SK-N-SH (cell line): ENCODE data around the gene KDM2A. TPM values are rescaled to one million over a fixed set of nuclear protein-coding genes. Genes with fewer than 3 reads are reported as not detected.

Experiments
- CTCF ChIA-PET: fragments of 300-600, 350-600 bp; formaldehyde crosslinking; extraction: SDS; loops from one replicate; lab custom pipeline; 2021; lab: Yijun Ruan, JAX
- POLR2A ChIA-PET: fragments of 350-600 bp; sonication (Branson Sonifier 250); formaldehyde crosslinking; extraction: SDS; loops from one replicate; lab custom pipeline; 2020; ENCODE audit warnings: antibody characterized with exemption, inconsistent platforms; lab: Yijun Ruan, JAX
- DNase-seq: peaks from one replicate; pipeline ENCODE4 v3.0.0; 2012
- H2AFZ ChIP-seq: fragments of 200-600 bp; sonication (generic); 2 replicates; pipeline ENCODE4 v1.8.1; 2016; ENCODE audit warnings: antibody characterized with exemption, mild to moderate bottlenecking, low read depth
- H3F3A ChIP-seq: fragments of 200-600 bp; sonication (generic); replicated peaks from 2 replicates; pipeline ENCODE3; 2016; ENCODE audit warnings: antibody characterized with exemption, mild to moderate bottlenecking; ENCODE audit not compliant: insufficient read depth
- H3K27ac ChIP-seq, 2 experiments: fragments of 200-500 bp in 1 of 2; fragments of 200-600 bp in 1 of 2; sonication (Bioruptor generic) in 1 of 2; sonication (generic), shearing (Covaris generic) in 1 of 2; 2 replicates each; pipeline versions ENCODE4 v1.5.1 to v1.6.1; 2014 to 2016; ENCODE audit warnings: low read depth in 2 of 2, inconsistent platforms in 1 of 2, low read length in 1 of 2, mild to moderate bottlenecking in 1 of 2, mixed read lengths in 1 of 2
- H3K27me3 ChIP-seq: fragments of 200-600 bp; sonication (generic), shearing (Covaris generic); 2 replicates; pipeline ENCODE4 v1.6.1; 2016; ENCODE audit warnings: mixed run types; ENCODE audit not compliant: insufficient read depth
- H3K36me3 ChIP-seq, 2 experiments: fragments of 200-500 bp in 1 of 2; fragments of 200-600 bp in 1 of 2; sonication (Bioruptor generic) in 1 of 2; sonication (generic) in 1 of 2; replicated peaks in 1 of 2; 2 replicates each; pipeline versions ENCODE3 to v1.5.1; 2014 to 2016; ENCODE audit warnings: low read length in 1 of 2, mild to moderate bottlenecking in 1 of 2; ENCODE audit not compliant: insufficient read depth in 2 of 2, control insufficient read depth in 1 of 2
- H3K4me1 ChIP-seq, 2 experiments: fragments of 200-500 bp in 1 of 2; fragments of 200-600 bp in 1 of 2; sonication (Bioruptor generic) in 1 of 2; sonication (generic), shearing (Covaris generic) in 1 of 2; 2 replicates each; pipeline versions ENCODE4 v1.5.1 to v1.6.1; 2014 to 2016; ENCODE audit warnings: low read depth in 1 of 2, low read length in 1 of 2, mixed run types in 1 of 2; ENCODE audit not compliant: insufficient read depth in 2 of 2, control insufficient read depth in 1 of 2
- H3K4me2 ChIP-seq: fragments of 200-600 bp; sonication (generic), shearing (Covaris generic); 2 replicates; pipeline ENCODE4 v1.6.1; 2017; ENCODE audit warnings: mixed run types
- H3K4me3 ChIP-seq, 2 experiments: fragments of 200-500 bp in 1 of 2; fragments of 200-600 bp in 1 of 2; sonication (Bioruptor generic) in 1 of 2; sonication (generic), shearing (Covaris generic) in 1 of 2; 2 replicates each; pipeline versions ENCODE4 v1.5.1 to v1.8.1; 2014 to 2016; ENCODE audit warnings: low read depth in 2 of 2, inconsistent platforms in 1 of 2, low read length in 1 of 2, mild to moderate bottlenecking in 1 of 2, mixed read lengths in 1 of 2, moderate library complexity in 1 of 2
- H3K79me2 ChIP-seq: fragments of 200-600 bp; sonication (generic); 2 replicates; pipeline ENCODE4 v1.8.1; 2017; ENCODE audit warnings: mild to moderate bottlenecking; ENCODE audit not compliant: insufficient read depth
- H3K9ac ChIP-seq: fragments of 200-600 bp; sonication (generic); 2 replicates; pipeline ENCODE4 v1.6.1; 2017; ENCODE audit warnings: mixed run types
- H3K9me2 ChIP-seq: fragments of 200-600 bp; sonication (generic); 2 replicates; pipeline ENCODE4 v1.6.1; 2017; ENCODE audit warnings: mixed run types
- H3K9me3 ChIP-seq: fragments of 200-600 bp; sonication (generic); 2 replicates; pipeline ENCODE4 v1.6.1; 2017; ENCODE audit warnings: mixed run types, mild to moderate bottlenecking, moderate library complexity
- H4K20me1 ChIP-seq: fragments of 200-600 bp; sonication (generic); 2 replicates; pipeline ENCODE4 v1.6.1; 2017; ENCODE audit warnings: mild to moderate bottlenecking, mixed run types; ENCODE audit not compliant: insufficient read depth
- CHD2 ChIP-seq: fragments of 150-350 bp; IDR thresholded peaks from 2 replicates; pipeline ENCODE4 v1.6.1; 2018; ENCODE audit warnings: low read length; ENCODE audit not compliant: partially characterized antibody
- GABPA ChIP-seq: IDR thresholded peaks from 2 replicates; pipeline ENCODE4 v1.4.0; 2012; ENCODE audit warnings: low read depth, mild to moderate bottlenecking
- MAX ChIP-seq: IDR thresholded peaks from 2 replicates; pipeline ENCODE4 v1.4.0; 2012; ENCODE audit warnings: low read depth
- MXI1 ChIP-seq: IDR thresholded peaks from 2 replicates; pipeline ENCODE4 v1.6.1; 2012; ENCODE audit warnings: mild to moderate bottlenecking, low read depth, low read length, improper control_type of control experiment
- POLR2AphosphoS5 ChIP-seq: IDR thresholded peaks from 2 replicates; pipeline ENCODE4 v1.6.1; 2012; ENCODE audit warnings: low read depth, low read length
- REST ChIP-seq: IDR thresholded peaks from 2 replicates; pipeline ENCODE4 v1.6.1; 2012; ENCODE audit warnings: mild to moderate bottlenecking, low read depth, low read length, moderate library complexity
- WGBS: methylation state at CpG from one replicate; pipeline ENCODE4 v1.1.6; 2017; ENCODE audit warnings: low lambda C conversion rate; 5-methylcytosine and 5-hydroxymethylcytosine counted together
- polyA plus RNA-seq, 3 experiments: library from polyadenylated mRNA; depleted of rRNA; stranded (reverse); fragments of >200 nt; gene quantifications; 2 replicates each; pipeline ENCODE4 v1.2.3, GENCODE V29; 2012

The KDM2A gene
- polyA plus RNA-seq, 1 of the 3 experiments (the other 2 are of a cell fraction): 28.4 TPM

- Histone ChIP-seq H3K4me2 (no peak overlapping the region), H4K20me1 (no peaks in the 10 kb centered on the region), H3K79me2 (peaks cover 25% of the 10 kb centered on the region), H2AFZ (no peak overlapping the region), H3K4me3 (no peak overlapping the region), H3K9ac (no peak overlapping the region), H3K4me1 (peaks cover 9 to 28% of the 10 kb centered on the region in 2 experiments; a peak in 3 of 4 replicates), H3K9me3 (no peaks in the 10 kb centered on the region), H3K9me2 (no peaks in the 10 kb centered on the region), H3K27me3 (no peaks in the 10 kb centered on the region), H3F3A (peaks cover 13% of the 10 kb centered on the region), H3K27ac (peak overlapping the region; percentile 91 to 98; a peak in 3 of 4 replicates), H3K36me3 (peaks cover 3 to 43% of the 10 kb centered on the region in 2 experiments)
- TF ChIP-seq GABPA (no peak), CHD2 (no peak), MAX (no peak), POLR2AphosphoS5 (no peak)
- 89% methylated on average over 5 of the region's 8 CpGs for WGBS
- ChIA-PET CTCF (interaction anchor here (0.7 to 4.4 kb wide), 6 partner anchors 22 to 930 kb away, joined by 3 to 37 read pairs (median 4); no protein-coding TSS in a partner anchor), POLR2A (no interaction called here)
- DNase-seq: no peak
Observed at GRCh38 chr11:67286621-67287333, 167.7 kb downstream of the KDM2A start.

GRCh38 chr11:67287355-67288197 is 168.5 kb downstream of the KDM2A start:
- peaks cover 3 to 43% of the 10 kb centered on the region in 2 experiments for H3K36me3 ChIP-seq
- POLR2A ChIA-PET: interaction anchor here (1.0 to 1.6 kb wide), 2 partner anchors 30 to 48 kb away, joined by 5 read pairs; no protein-coding TSS in a partner anchor

More at GRCh38 chr11:67287355-67288197, 168.5 kb downstream of the KDM2A start:
- Histone ChIP-seq H3K27me3 (no peaks in the 10 kb centered on the region), H3F3A (peaks cover 13% of the 10 kb centered on the region)
- TF ChIP-seq REST (no peak), MXI1 (no peak)
- TF ChIP-seq, all 33 proteins: peak for 0
- CTCF ChIA-PET: interaction anchor here (1.5 to 4.4 kb wide), 10 partner anchors 12 to 95 kb away, joined by 3 to 37 read pairs (median 6); partner anchors contain the start of gene POLD4
- WGBS: 90% methylated on average over 13 of the region's 14 CpGs
- Histone ChIP-seq H3K9me2 (no peaks in the 10 kb centered on the region), H3K4me2 (peak overlapping the region; percentile 99), H3K4me1 (peaks cover 9 to 30% of the 10 kb centered on the region in 2 experiments; a peak in 3 of 4 replicates), H3K9ac (peak overlapping the region; percentile 83), H3K9me3 (no peaks in the 10 kb centered on the region), H2AFZ (peak overlapping the region; percentile 62; the same call in 1 of the 2 replicates), H3K27ac (peak overlapping the region; percentile 91 to 98), H3K79me2 (peaks cover 33% of the 10 kb centered on the region), H4K20me1 (no peaks in the 10 kb centered on the region), H3K4me3 (peak overlapping the region; percentile 65 to 87)
- no peak for DNase-seq
